IPS-20b (cell line): ENCODE results near the gene ALDH4A1.
"Not testable (repeated sequence)": the region's sequence is repeated elsewhere in the genome, so short reads cannot be mapped to it uniquely, and the experiment has no call there.

Source experiments
- H3K27ac ChIP-seq: one replicate; pipeline ENCODE4 v1.5.1; 2013; ENCODE audit warnings: low read length
- H3K27me3 ChIP-seq: 2 replicates; pipeline ENCODE4 v1.6.1; 2013; ENCODE audit warnings: mild to moderate bottlenecking, low read length, inconsistent platforms; ENCODE audit not compliant: insufficient read depth
- H3K36me3 ChIP-seq: 2 replicates; pipeline ENCODE4 v1.6.1; 2013; ENCODE audit warnings: low read depth, mild to moderate bottlenecking, inconsistent platforms, low read length, moderate library complexity; ENCODE audit not compliant: insufficient read depth
- H3K4me1 ChIP-seq: 2 replicates; pipeline ENCODE4 v1.6.1; 2013; ENCODE audit warnings: mild to moderate bottlenecking, control low read depth, inconsistent platforms, low read length, moderate library complexity; ENCODE audit not compliant: insufficient read depth
- H3K4me3 ChIP-seq: 2 replicates; pipeline ENCODE4 v1.5.1; 2013; ENCODE audit warnings: mild to moderate bottlenecking, low read length, inconsistent platforms
- H3K9ac ChIP-seq: 2 replicates; pipeline ENCODE4 v1.6.1; 2013; ENCODE audit warnings: low read depth, mild to moderate bottlenecking, inconsistent platforms, low read length, moderate library complexity
- H3K9me3 ChIP-seq: 2 replicates; pipeline ENCODE4 v1.6.1; 2013; ENCODE audit warnings: mild to moderate bottlenecking, low read depth, low read length, inconsistent platforms; ENCODE audit not compliant: insufficient read depth

Gene ALDH4A1

GRCh38 chr1:18878538-18879214, 23.7 kb downstream of the ALDH4A1 start:
- H3K27ac ChIP-seq = no peak overlapping the region
- no peaks in the 10 kb centered on the region for H3K4me1 ChIP-seq
- H3K36me3 ChIP-seq = peaks cover 32% of the 10 kb centered on the region
- H3K27me3 ChIP-seq = no peaks in the 10 kb centered on the region
- H3K9ac ChIP-seq = no peak overlapping the region
- H3K4me3 ChIP-seq = no peak overlapping the region
- no peaks in the 10 kb centered on the region for H3K9me3 ChIP-seq

- Histone ChIP-seq H3K9me3 (no peaks in the 10 kb centered on the region), H3K4me1 (no peaks in the 10 kb centered on the region), H3K9ac (no peak overlapping the region), H3K36me3 (peaks cover 18% of the 10 kb centered on the region), H3K4me3 (no peak overlapping the region), H3K27me3 (no peaks in the 10 kb centered on the region), H3K27ac (no peak overlapping the region)
Observed at GRCh38 chr1:18877282-18877681, 25.1 kb downstream of the ALDH4A1 start.

GRCh38 chr1:18876210-18876609, 26.1 kb downstream of the ALDH4A1 start:
- Histone ChIP-seq H3K36me3 (peaks cover 18% of the 10 kb centered on the region), H3K9me3 (no peaks in the 10 kb centered on the region), H3K4me1 (no peaks in the 10 kb centered on the region), H3K9ac (no peak overlapping the region), H3K27ac (no peak overlapping the region), H3K27me3 (no peaks in the 10 kb centered on the region), H3K4me3 (no peak overlapping the region)

- 0 out of 2 replicates have a peak, but pooled peaks cover 16% of the 10 kb centered on the region for H3K36me3 ChIP-seq
- H3K9me3 ChIP-seq = no peaks in the 10 kb centered on the region
- no peak overlapping the region for H3K9ac ChIP-seq
- H3K27ac ChIP-seq = no peak overlapping the region
- no peaks in the 10 kb centered on the region for H3K4me1 ChIP-seq
- no peak overlapping the region for H3K4me3 ChIP-seq
- no peaks in the 10 kb centered on the region for H3K27me3 ChIP-seq
Observed at GRCh38 chr1:18875796-18876128, 26.6 kb downstream of the ALDH4A1 start.

- Histone ChIP-seq H3K27ac (no peak overlapping the region), H3K9me3 (no peaks in the 10 kb centered on the region), H3K36me3 (0 out of 2 replicates have a peak, but pooled peaks cover 16% of the 10 kb centered on the region), H3K4me3 (no peak overlapping the region), H3K27me3 (no peaks in the 10 kb centered on the region), H3K9ac (no peak overlapping the region), H3K4me1 (no peaks in the 10 kb centered on the region)
Observed at GRCh38 chr1:18875107-18875795, 27.1 kb downstream of the ALDH4A1 start.

GRCh38 chr1:18874600-18874999, 27.8 kb downstream of the ALDH4A1 start:
- Histone ChIP-seq H3K9ac (no peak overlapping the region), H3K9me3 (no peaks in the 10 kb centered on the region), H3K27ac (no peak overlapping the region), H3K27me3 (no peaks in the 10 kb centered on the region), H3K4me3 (no peak overlapping the region), H3K36me3 (0 out of 2 replicates have a peak, but pooled peaks cover 16% of the 10 kb centered on the region), H3K4me1 (no peaks in the 10 kb centered on the region)

- Histone ChIP-seq H3K36me3 (0 out of 2 replicates have a peak, but pooled peaks cover 16% of the 10 kb centered on the region), H3K9me3 (no peaks in the 10 kb centered on the region)
Observed at GRCh38 chr1:18874036-18874435, 28.3 kb downstream of the ALDH4A1 start.

GRCh38 chr1:18872071-18872611, 30.2 kb downstream of the ALDH4A1 start:
- Histone ChIP-seq H3K27me3 (no peaks in the 10 kb centered on the region), H3K9ac (no peak overlapping the region; the same call in 1 of the 2 replicates), H3K36me3 (0 out of 2 replicates have a peak, but pooled peaks cover 16% of the 10 kb centered on the region), H3K4me1 (no peaks in the 10 kb centered on the region), H3K9me3 (no peaks in the 10 kb centered on the region), H3K27ac (no peak overlapping the region), H3K4me3 (no peak overlapping the region)

More at GRCh38 chr1:18874036-18874435, 28.3 kb downstream of the ALDH4A1 start:
- no peaks in the 10 kb centered on the region for H3K27me3 ChIP-seq
- no peaks in the 10 kb centered on the region for H3K4me1 ChIP-seq
- H3K4me3 ChIP-seq = no peak overlapping the region
- H3K9ac ChIP-seq = no peak overlapping the region
- H3K27ac ChIP-seq = no peak overlapping the region

- no peaks in the 10 kb centered on the region for H3K4me1 ChIP-seq
- no peaks in the 10 kb centered on the region for H3K27me3 ChIP-seq
- H3K9me3 ChIP-seq = no peaks in the 10 kb centered on the region
- no peak overlapping the region; the same call in 1 of the 2 replicates for H3K9ac ChIP-seq
- 0 out of 2 replicates have a peak, but pooled peaks cover 12% of the 10 kb centered on the region for H3K36me3 ChIP-seq
- H3K4me3 ChIP-seq = no peak overlapping the region
- H3K27ac ChIP-seq = no peak overlapping the region
Observed at GRCh38 chr1:18871401-18872070, 30.8 kb downstream of the ALDH4A1 start.

- H3K27me3 ChIP-seq = no peaks in the 10 kb centered on the region
- H3K36me3 ChIP-seq = 0 out of 2 replicates have a peak, but pooled peaks cover 11% of the 10 kb centered on the region
- H3K9ac ChIP-seq = no peak overlapping the region
- H3K4me3 ChIP-seq = no peak overlapping the region
- H3K4me1 ChIP-seq = no peaks in the 10 kb centered on the region
- no peaks in the 10 kb centered on the region for H3K9me3 ChIP-seq
- no peak overlapping the region for H3K27ac ChIP-seq
Observed at GRCh38 chr1:18870957-18871356, 31.4 kb downstream of the ALDH4A1 start.

GRCh38 chr1:18870595-18870865, 31.8 kb downstream of the ALDH4A1 start:
- not testable (repeated sequence) for H3K9ac ChIP-seq, H3K27ac ChIP-seq, H3K4me3 ChIP-seq, H3K4me1 ChIP-seq, H3K9me3 ChIP-seq, H3K27me3 ChIP-seq
- 0 out of 2 replicates have a peak, but pooled peaks cover 11% of the 10 kb centered on the region for H3K36me3 ChIP-seq
